NOMO-1 treated with DMSO at 0.1 percent for 48 hours (cell line): ENCODE data around the gene TOB2.

Source experiments
- DNase-seq: peaks from one replicate; lab custom pipeline; 2025; ENCODE audit not compliant: unreplicated experiment; lab: John Stamatoyannopoulos, UW

Gene TOB2

DNA sequence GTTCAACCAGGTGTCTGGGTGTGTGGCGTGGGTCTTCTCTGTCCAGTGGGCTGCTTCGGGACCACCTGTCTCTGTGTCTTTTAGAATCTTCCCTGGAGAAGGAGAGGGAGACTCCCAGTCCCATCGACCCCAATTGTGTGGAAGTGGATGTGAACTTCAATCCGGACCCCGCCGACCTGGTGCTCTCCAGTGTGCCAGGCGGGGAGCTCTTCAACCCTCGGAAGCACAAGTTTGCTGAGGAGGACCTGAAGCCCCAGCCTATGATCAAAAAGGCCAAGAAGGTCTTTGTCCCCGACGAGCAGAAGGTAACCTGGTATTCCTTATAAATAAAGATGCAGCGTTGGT, 52.6 kb downstream of the TOB2 start:
- no peak for DNase-seq

DNA sequence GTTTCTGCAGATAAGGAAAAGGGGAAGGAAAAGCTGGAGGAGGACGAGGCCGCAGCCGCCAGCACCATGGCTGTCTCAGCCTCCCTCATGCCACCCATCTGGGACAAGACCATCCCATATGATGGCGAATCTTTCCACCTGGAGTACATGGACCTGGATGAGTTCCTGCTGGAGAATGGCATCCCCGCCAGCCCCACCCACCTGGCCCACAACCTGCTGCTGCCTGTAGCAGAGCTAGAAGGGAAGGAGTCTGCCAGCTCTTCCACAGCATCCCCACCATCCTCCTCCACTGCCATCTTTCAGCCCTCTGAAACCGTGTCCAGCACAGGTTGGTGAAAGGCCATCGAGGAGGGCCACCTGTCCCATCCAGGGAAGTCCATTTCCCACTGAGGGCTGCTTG, 59.3 kb downstream of the TOB2 start:
- DNase-seq: no peak

DNA sequence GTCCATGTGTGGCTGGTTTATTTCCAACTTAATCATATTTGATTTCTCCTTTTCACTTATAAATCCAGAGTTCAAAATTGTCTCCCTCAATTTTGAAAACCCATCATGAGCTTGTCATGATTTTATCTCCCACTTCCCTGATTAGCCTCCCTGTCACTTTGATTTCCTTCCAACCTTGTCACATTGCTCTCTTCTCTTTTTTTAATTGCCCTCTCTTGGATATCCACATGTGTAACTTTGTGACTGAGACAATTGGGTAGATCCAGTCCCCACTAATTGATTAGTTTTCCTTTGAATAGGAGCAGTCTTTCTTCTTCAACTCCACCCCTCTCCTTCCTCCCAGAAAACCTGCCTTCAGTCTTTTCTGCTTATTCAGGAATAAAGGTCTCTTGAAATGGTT, 62.5 kb downstream of the TOB2 start:
- no peak for DNase-seq
